GM12891 (cell line): ENCODE data around the gene LEP.

Experiments used
- POLR2A ChIP-seq: IDR thresholded peaks from 2 replicates; pipeline ENCODE4 v1.6.1; 2011; ENCODE audit warnings: low read depth, low read length, control low read depth
- POLR2AphosphoS5 ChIP-seq: IDR thresholded peaks from 2 replicates; pipeline ENCODE4 v1.6.1; 2011; ENCODE audit warnings: low read depth, low read length, control low read depth
- TAF1 ChIP-seq: IDR thresholded peaks from 2 replicates; pipeline ENCODE4 v1.6.1; 2011; ENCODE audit warnings: low read depth, low read length, control low read depth

DNA sequence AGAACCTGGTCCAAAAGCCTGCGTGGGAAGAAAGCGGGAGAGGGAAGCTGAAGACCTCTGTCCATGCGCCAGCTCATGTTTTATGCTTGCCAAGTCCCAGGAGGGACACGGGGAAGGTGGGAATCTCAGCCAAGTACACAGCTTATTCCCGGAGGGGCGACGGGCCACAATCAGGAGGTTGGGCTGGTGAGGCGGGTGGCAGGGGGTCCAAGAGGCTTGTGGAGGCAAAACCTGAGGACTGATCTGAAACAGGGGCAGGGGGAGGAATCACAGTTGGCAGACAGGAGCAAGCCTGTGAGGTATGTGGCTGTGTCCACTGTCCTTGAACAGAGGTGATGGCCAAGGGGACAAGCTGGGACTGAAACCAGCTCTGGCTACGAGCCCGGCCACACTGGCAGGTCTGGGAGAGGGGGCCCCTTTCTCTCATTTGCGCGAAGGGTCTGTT lies 38.0 kb upstream of the LEP start:
- no peak for TF ChIP-seq POLR2A
- TF ChIP-seq POLR2AphosphoS5: no peak
- TF ChIP-seq TAF1: no peak
